Neutrophil (primary cell): Measurements from ENCODE around the gene MORN5.

ENCODE experiments used
- H3K27ac ChIP-seq: fragments of 200-600 bp; sonication (generic); 2 replicates; pipeline ENCODE4 v1.5.1; 2016; ENCODE audit warnings: mild to moderate bottlenecking, moderate library complexity
- H3K27me3 ChIP-seq: fragments of 200-600 bp; sonication (generic); 2 replicates; pipeline ENCODE4 v1.6.0; 2016; ENCODE audit warnings: mild to moderate bottlenecking
- H3K36me3 ChIP-seq: fragments of 200-600 bp; sonication (generic); 2 replicates; pipeline ENCODE4 v1.5.1; 2017
- H3K4me1 ChIP-seq, 2 experiments: fragments of 200-600 bp in 1 of 2; sonication (generic) in 1 of 2; 1 replicate in 1 of 2; 2 replicates in 1 of 2; pipeline versions ENCODE4 v1.5.1 to v1.6.1; 2013 to 2016; ENCODE audit warnings: low read depth in 1 of 2, low read length in 1 of 2, mild to moderate bottlenecking in 1 of 2, moderate library complexity in 1 of 2; ENCODE audit not compliant: control insufficient read depth in 1 of 2, insufficient read depth in 1 of 2
- H3K4me3 ChIP-seq, 2 experiments: fragments of 200-600 bp in 1 of 2; sonication (generic) in 1 of 2; 1 replicate in 1 of 2; 2 replicates in 1 of 2; pipeline ENCODE4 v1.5.1; 2013 to 2016; ENCODE audit warnings: low read depth in 1 of 2, low read length in 1 of 2, mild to moderate bottlenecking in 1 of 2, moderate library complexity in 1 of 2
- H3K9me3 ChIP-seq: fragments of 200-600 bp; sonication (generic); 2 replicates; pipeline ENCODE4 v1.5.1; 2016
- CTCF ChIP-seq: fragments of 200-600 bp; sonication (generic); IDR thresholded peaks from 2 replicates; pipeline ENCODE4 v1.5.1; 2016; ENCODE audit warnings: antibody characterized with exemption

The MORN5 gene

GRCh38 chr9:122232796-122233306 is 73.1 kb downstream of the MORN5 start:
- H3K27me3 ChIP-seq: peaks cover 67% of the 10 kb centered on the region
- no peak overlapping the region for H3K4me3 ChIP-seq
- no peak overlapping the region for H3K27ac ChIP-seq
- no peaks in the 10 kb centered on the region for H3K36me3 ChIP-seq
- peaks cover 0 to 7% of the 10 kb centered on the region in 2 experiments for H3K4me1 ChIP-seq
- no peak for TF ChIP-seq CTCF
- H3K9me3 ChIP-seq: no peaks in the 10 kb centered on the region

GRCh38 chr9:122234022-122234748 is 74.5 kb downstream of the MORN5 start:
- Histone ChIP-seq H3K9me3 (no peaks in the 10 kb centered on the region), H3K4me1 (no peaks in the 10 kb centered on the region), H3K27me3 (peaks cover 53% of the 10 kb centered on the region), H3K4me3 (no peak overlapping the region), H3K36me3 (peaks cover 11% of the 10 kb centered on the region), H3K27ac (no peak overlapping the region)
- TF ChIP-seq CTCF: no peak

- H3K9me3 ChIP-seq: no peaks in the 10 kb centered on the region
- H3K27me3 ChIP-seq: peaks cover 28% of the 10 kb centered on the region
- H3K36me3 ChIP-seq: peaks cover 36% of the 10 kb centered on the region
- no peak overlapping the region for H3K27ac ChIP-seq
- H3K4me3 ChIP-seq: no peak overlapping the region
- no peak for TF ChIP-seq CTCF
- H3K4me1 ChIP-seq: no peaks in the 10 kb centered on the region
These were observed 77.0 kb downstream of the MORN5 start for GRCh38 chr9:122236681-122237080.

GRCh38 chr9:122239722-122240121 is 80.0 kb downstream of the MORN5 start:
- Histone ChIP-seq H3K36me3 (peaks cover 65% of the 10 kb centered on the region), H3K27ac (no peak overlapping the region), H3K4me3 (no peak overlapping the region), H3K9me3 (no peaks in the 10 kb centered on the region), H3K27me3 (no peaks in the 10 kb centered on the region), H3K4me1 (no peaks in the 10 kb centered on the region)
- no peak for TF ChIP-seq CTCF

GRCh38 chr9:122244349-122244748 is 84.6 kb downstream of the MORN5 start:
- Histone ChIP-seq H3K4me3 (no peak overlapping the region), H3K27ac (no peak overlapping the region), H3K36me3 (peaks cover 96% of the 10 kb centered on the region), H3K9me3 (no peaks in the 10 kb centered on the region), H3K27me3 (no peaks in the 10 kb centered on the region), H3K4me1 (no peaks in the 10 kb centered on the region)
- TF ChIP-seq CTCF: no peak
